SH-SY5Y (cell line): ENCODE results near the gene FJX1.

ENCODE experiments used
- GATA2 ChIP-seq: IDR thresholded peaks from 2 replicates; pipeline ENCODE4 v1.6.1; 2011; ENCODE audit warnings: mild to moderate bottlenecking, low read depth, low read length
- GATA3 ChIP-seq: IDR thresholded peaks from 2 replicates; pipeline ENCODE4 v1.6.1; 2011; ENCODE audit warnings: low read depth, mild to moderate bottlenecking, low read length, moderate library complexity

DNA sequence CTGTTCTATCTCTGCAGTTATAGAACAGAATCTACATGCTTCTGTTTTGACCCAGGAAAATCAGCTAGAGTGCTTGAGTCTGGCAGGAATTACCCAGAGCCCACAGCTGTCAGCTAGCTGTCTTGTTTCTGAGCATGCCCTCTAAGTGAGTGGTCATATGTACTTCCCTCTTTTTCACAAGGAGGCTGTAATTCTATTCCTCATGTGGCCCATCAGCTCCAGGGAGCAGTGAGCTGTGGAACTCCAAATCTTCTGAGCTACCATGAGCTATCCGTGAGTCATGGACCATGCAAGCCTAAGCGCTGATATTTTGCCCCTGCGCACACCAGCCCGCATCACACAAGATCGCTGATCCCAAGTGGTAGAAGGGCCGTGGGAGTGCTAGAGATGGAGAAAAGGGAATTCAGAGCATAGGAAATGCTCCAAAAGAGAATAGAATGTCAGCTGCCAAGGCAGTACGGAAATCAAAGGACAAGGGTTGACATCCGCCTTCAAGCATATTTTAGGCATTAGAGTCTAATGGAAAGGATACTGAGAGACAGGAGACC lies 5.4 kb downstream of the FJX1 start:
- no peak for TF ChIP-seq GATA2
- TF ChIP-seq GATA3: no peak
